Activated CD4-positive, CD25-positive, alpha-beta regulatory T cell treated with anti-CD3 and anti-CD28 coated beads, Interleukin-2, amount 50 U/mL, for 16 hours (primary cell): Measurements from ENCODE around the gene PDLIM1.

ENCODE experiments used
- DNase-seq: peaks from one replicate; pipeline ENCODE4 v3.0.0-alpha.2; 2020; ENCODE audit warnings: low read depth, low spot score

Gene PDLIM1

GRCh38 chr10:95289003-95289920 lies 1.5 kb downstream of the PDLIM1 start:
- no peak for DNase-seq

- DNase-seq = no peak
These were observed 2.5 kb downstream of the PDLIM1 start for GRCh38 chr10:95288303-95288702.

- DNase-seq = no peak
These were observed 3.5 kb downstream of the PDLIM1 start for GRCh38 chr10:95287281-95287680.

GRCh38 chr10:95286707-95287106 lies 4.1 kb downstream of the PDLIM1 start:
- no peak for DNase-seq

- no peak for DNase-seq
These were observed 5.2 kb downstream of the PDLIM1 start for GRCh38 chr10:95285556-95285955.

GRCh38 chr10:95284807-95285206 lies 6.0 kb downstream of the PDLIM1 start:
- no peak for DNase-seq

- no peak for DNase-seq
These were observed 8.7 kb downstream of the PDLIM1 start for GRCh38 chr10:95282107-95282506.

GRCh38 chr10:95281206-95281605 lies 9.6 kb downstream of the PDLIM1 start:
- no peak for DNase-seq

- DNase-seq = no peak
These were observed 10.2 kb downstream of the PDLIM1 start for GRCh38 chr10:95280637-95281036.

GRCh38 chr10:95279042-95279820 lies 11.6 kb downstream of the PDLIM1 start:
- DNase-seq = no peak

GRCh38 chr10:95278061-95278988 lies 12.5 kb downstream of the PDLIM1 start:
- DNase-seq = no peak

GRCh38 chr10:95277614-95278013 lies 13.2 kb downstream of the PDLIM1 start:
- DNase-seq = no peak

- DNase-seq = no peak
These were observed 13.6 kb downstream of the PDLIM1 start for GRCh38 chr10:95277201-95277570.

- DNase-seq = no peak
These were observed 14.2 kb downstream of the PDLIM1 start for GRCh38 chr10:95276367-95277200.

GRCh38 chr10:95275726-95276366 lies 15.0 kb downstream of the PDLIM1 start:
- DNase-seq = no peak

GRCh38 chr10:95273393-95274312 lies 17.1 kb downstream of the PDLIM1 start:
- DNase-seq = no peak

GRCh38 chr10:95268438-95268837 lies 22.4 kb downstream of the PDLIM1 start:
- no peak for DNase-seq

GRCh38 chr10:95267251-95267650 lies 23.6 kb downstream of the PDLIM1 start:
- DNase-seq = no peak

GRCh38 chr10:95266674-95267095 lies 24.1 kb downstream of the PDLIM1 start:
- no peak for DNase-seq
